Keratinocyte (primary cell): ENCODE results near the gene EDN2.

Experiments
- EZH2 ChIP-seq: IDR thresholded peaks from one replicate; pipeline ENCODE4 v1.6.1; 2012; ENCODE audit warnings: inconsistent platforms, mild to moderate bottlenecking, low read length, moderate library complexity
- TF ChIP-seq, protein P1 (sequence below), 3 experiments: IDR thresholded peaks in 1 of 3; conservative IDR thresholded peaks in 1 of 3; optimal IDR thresholded peaks in 1 of 3; 2 replicates in 2 of 3; 3 replicates in 1 of 3; pipeline versions ENCODE3 to v1.5.1; 2011; ENCODE audit warnings: low read length in 3 of 3, mild to moderate bottlenecking in 3 of 3, moderate library complexity in 2 of 3, control low read depth in 1 of 3, inconsistent platforms in 1 of 3; ENCODE audit not compliant: insufficient read depth in 2 of 3; ENCODE audit errors: extremely low read depth in 1 of 3

DNA sequence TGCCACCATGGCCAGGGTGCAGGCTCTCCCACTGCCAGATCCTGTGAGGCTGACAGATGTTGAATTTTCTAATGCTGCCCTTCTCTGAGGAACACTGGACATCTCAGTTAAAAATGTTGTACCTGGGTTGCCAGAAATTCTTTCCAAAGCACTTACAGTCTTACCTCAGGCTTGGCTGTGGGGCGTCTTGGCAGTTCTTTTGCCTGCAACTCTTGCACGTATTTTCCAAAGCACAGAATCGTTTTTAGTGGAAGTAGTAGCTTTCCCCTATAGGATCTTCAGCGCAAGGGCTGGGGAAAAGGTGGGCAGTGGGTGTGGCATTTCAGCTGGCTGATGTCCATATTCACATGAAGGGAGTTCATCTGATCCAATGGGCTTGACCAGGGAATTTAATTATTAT lies 53.9 kb downstream of the EDN2 start:
- TF ChIP-seq, protein P1, sequence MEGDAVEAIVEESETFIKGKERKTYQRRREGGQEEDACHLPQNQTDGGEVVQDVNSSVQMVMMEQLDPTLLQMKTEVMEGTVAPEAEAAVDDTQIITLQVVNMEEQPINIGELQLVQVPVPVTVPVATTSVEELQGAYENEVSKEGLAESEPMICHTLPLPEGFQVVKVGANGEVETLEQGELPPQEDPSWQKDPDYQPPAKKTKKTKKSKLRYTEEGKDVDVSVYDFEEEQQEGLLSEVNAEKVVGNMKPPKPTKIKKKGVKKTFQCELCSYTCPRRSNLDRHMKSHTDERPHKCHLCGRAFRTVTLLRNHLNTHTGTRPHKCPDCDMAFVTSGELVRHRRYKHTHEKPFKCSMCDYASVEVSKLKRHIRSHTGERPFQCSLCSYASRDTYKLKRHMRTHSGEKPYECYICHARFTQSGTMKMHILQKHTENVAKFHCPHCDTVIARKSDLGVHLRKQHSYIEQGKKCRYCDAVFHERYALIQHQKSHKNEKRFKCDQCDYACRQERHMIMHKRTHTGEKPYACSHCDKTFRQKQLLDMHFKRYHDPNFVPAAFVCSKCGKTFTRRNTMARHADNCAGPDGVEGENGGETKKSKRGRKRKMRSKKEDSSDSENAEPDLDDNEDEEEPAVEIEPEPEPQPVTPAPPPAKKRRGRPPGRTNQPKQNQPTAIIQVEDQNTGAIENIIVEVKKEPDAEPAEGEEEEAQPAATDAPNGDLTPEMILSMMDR (optimal IDR thresholded peaks at IDR 0.05 in 1 of 3, IDR thresholded peaks at IDR 0.05 in 1 of 3, conservative IDR thresholded peaks at IDR 0.05 in 1 of 3; ENCODE audit: extremely low read depth in 1 of 3, insufficient read depth in 2 of 3, low read length in 3 of 3) = no peak
- TF ChIP-seq EZH2 = no peak
